GM21576 (cell line): ENCODE results near the gene PTBP1.

Experiments
- ATAC-seq: cut with Tn5 transposase; IDR thresholded peaks from one replicate; pipeline ENCODE4 v1.9.1; 2021; ENCODE audit warnings: mild to moderate bottlenecking, moderate library complexity; ENCODE audit not compliant: unreplicated experiment

PTBP1 gene

GRCh38 chr19:795691-796581, 1.3 kb upstream of the PTBP1 start:
- no peak for ATAC-seq

- peak; percentile 30 for ATAC-seq
Observed at GRCh38 chr19:797528-798414, 519 bp downstream of the PTBP1 start.

DNA sequence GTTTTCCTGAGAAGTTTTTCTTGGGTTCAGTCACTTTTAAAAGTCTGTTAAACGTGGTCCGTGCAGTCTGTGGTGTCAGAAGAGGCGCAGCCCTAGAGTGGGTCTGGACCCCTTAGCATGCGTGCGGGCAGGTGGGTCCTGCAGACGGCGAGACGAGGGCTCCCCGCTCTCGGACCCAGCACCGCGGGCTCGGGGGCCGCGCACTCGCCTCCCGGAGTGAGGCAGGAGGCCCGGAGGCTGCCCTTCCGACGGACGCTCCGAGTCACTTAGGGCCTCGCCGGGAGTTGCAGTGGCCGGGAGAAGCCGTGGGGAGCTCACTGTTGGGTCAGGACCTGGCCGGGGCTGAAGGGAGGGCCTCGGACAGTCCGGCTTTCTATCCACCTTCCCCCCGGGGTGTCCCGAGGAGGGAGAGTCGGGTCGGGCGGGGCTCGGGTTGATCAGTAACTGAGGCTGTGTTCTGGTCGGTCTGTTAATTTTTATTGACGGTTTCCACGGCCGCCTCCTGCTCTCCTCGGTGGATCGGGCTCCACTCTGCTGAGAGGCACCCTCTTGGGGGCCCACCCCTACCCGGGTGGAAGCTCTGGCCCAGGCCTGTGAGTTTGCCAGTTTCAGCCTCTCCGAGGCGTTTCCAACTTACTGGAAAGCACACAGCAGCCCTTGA, 1.3 kb downstream of the PTBP1 start:
- no peak for ATAC-seq

- ATAC-seq: no peak
Observed at GRCh38 chr19:799076-799881, 2.0 kb downstream of the PTBP1 start.

GRCh38 chr19:800360-801029, 3.2 kb downstream of the PTBP1 start:
- no peak for ATAC-seq

DNA sequence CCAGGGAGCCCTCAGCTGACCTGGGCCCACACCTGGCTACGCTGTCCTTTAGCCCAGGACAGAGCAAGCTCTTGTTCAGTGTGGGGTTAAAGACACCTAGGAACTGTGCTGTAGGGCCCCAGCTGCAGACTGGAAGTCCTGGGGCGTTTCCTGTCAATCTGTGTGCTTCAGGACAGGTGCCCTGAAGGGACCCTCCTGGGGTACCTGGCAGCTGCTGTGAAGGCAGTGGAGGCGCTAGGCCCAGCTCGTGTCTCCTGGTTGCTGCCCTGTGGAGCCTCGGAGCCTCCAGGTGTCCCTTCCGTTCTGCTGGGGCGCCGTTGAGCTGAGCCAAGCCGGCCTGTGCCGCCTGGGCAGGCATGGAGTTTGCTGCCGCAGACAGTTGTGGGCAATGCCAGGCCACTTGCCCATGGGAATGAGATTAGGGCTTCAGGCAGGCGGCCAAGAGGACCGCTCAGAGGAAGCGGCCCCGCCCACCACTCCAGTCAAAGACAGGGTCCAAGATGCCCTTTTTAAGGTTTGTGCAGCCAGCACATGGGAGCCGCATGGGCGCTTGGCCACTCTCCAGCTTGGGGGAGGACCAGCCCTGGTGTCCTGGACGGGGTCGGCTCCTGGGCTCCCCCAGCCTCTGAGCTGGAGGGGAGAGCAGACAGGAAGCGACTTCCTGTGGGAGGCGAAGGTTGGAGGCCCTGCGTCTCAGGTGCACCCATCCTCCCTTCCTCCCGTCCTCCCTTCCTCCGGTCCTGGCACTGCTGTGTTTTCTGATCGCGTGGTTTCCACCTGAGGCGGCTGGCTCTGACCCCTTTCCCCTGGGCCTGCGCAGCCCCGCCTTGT, 4.0 kb downstream of the PTBP1 start:
- no peak for ATAC-seq

DNA sequence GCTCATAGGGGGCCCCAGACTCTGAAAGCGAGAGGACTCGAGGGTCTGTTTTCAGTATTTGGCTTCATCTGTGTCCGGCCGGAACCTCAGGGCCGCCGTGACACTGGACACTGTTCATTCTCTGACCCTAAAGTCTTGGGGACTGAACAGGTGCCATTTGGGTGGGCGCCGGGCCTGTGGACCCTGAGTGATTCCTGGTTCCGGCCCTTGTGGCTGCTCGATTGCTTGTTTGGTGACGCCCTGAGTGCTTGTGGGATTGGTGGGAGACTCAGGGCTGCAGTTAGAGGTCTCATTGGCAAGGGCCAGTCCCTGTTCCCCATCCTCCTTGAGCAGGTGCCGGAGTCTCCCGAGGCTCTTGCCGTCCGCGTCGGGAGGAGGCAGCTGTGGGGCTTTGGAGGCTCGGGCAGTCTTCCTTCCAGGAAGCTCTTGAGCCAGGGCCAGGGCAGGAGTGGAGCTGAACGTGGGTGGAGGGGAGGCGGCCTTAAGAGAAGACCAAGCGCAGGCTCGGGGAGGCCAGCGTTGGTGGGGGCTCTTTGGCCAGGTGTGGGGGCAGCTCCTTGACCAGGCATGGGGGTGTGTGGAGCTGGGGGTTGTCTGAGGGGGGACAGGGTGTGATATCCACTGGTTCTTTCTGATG, 4.7 kb downstream of the PTBP1 start:
- ATAC-seq: no peak

GRCh38 chr19:802498-803098, 5.3 kb downstream of the PTBP1 start:
- no peak for ATAC-seq

- ATAC-seq: no peak
Observed at GRCh38 chr19:803099-803561, 5.9 kb downstream of the PTBP1 start.

GRCh38 chr19:803686-804418, 6.6 kb downstream of the PTBP1 start:
- no peak for ATAC-seq

GRCh38 chr19:804419-805165, 7.3 kb downstream of the PTBP1 start:
- ATAC-seq: no peak

- ATAC-seq: no peak
Observed at GRCh38 chr19:805166-805551, 7.9 kb downstream of the PTBP1 start.

- no peak for ATAC-seq
Observed at GRCh38 chr19:805600-806550, 8.6 kb downstream of the PTBP1 start.

DNA sequence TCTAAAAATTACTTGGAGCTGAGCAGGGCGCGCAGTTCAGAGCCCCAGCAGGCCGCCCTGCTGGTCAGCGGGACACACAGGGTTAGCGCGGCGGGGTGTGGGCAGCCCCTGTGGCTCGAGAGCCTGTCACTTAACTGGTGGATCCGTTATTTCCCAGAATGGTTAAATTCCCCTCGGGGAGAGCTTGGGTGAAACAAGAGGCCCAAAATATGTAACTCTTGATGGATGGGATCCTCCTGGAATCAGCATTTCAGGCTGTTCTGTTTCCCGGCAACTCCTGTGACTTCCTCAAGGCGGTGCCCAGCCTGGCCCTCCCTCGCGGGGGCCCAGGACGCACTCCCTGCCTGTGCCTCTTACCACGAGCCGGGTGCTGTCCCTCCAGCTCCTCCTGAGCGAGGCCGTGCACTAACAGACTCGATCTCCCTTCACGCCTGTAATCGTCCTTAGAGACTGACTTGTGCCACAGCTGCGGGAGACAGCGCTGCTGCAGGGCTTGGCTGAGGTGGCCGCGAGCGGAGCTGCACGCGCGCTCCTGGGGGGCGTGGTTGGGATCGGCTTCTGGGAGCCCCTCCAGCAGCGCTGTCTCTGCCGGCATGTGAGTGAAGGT, 9.7 kb downstream of the PTBP1 start:
- no peak for ATAC-seq
